ENCODE data around the gene DTNA.
"Not testable (repeated sequence)": the region's sequence is repeated elsewhere in the genome, so short reads cannot be mapped to it uniquely, and the experiment has no call there.

The DTNA gene

GRCh38 chr18:34718610-34719009 is 8.5 kb downstream of the DTNA start:
- Histone ChIP-seq H3K18ac (ENCODE audit: low read depth in 1 of 2, low read length in 2 of 2) (no peak overlapping the region), H2BK15ac (ENCODE audit: low read depth, poor library complexity, severe bottlenecking) (no peak overlapping the region), H3K9ac (ENCODE audit: low read length) (no peak overlapping the region), H3K27ac (ENCODE audit: low read length, poor library complexity, severe bottlenecking) (no peak overlapping the region), H2AK5ac (ENCODE audit: low read length, severe bottlenecking) (no peak overlapping the region), H3K4me1 (ENCODE audit: control insufficient read depth, insufficient read depth, low read depth, low read length) (no peaks in the 10 kb centered on the region), H2BK5ac (ENCODE audit: low read depth, low read length, poor library complexity, severe bottlenecking) (no peak overlapping the region), H4K91ac (ENCODE audit: low read length) (no peak overlapping the region), H2BK120ac (ENCODE audit: low read depth, low read length) (no peak overlapping the region), H3K36me3 (ENCODE audit: control insufficient read depth in 1 of 2, insufficient read depth in 2 of 2, low read depth in 1 of 2, low read length in 2 of 2) (no peaks in the 10 kb centered on the region), H3K27me3 (ENCODE audit: control insufficient read depth in 1 of 2, insufficient read depth in 1 of 2, low read length in 2 of 2) (no peaks in the 10 kb centered on the region), H3K4ac (ENCODE audit: low read depth in 1 of 2, low read length in 2 of 2) (no peak overlapping the region), H4K8ac (ENCODE audit: low read length) (no peak overlapping the region), H3K9me3 (ENCODE audit: control insufficient read depth, low read length) (no peaks in the 10 kb centered on the region), H3K14ac (ENCODE audit: low read length in 2 of 2) (no peak overlapping the region), H3K4me3 (ENCODE audit: insufficient read depth in 1 of 2, low read depth in 1 of 2, low read length in 2 of 2) (no peak overlapping the region), H2AFZ (ENCODE audit: low read depth, low read length) (no peak overlapping the region), H2BK12ac (ENCODE audit: low read length in 2 of 2) (no peak overlapping the region), H3K4me2 (ENCODE audit: low read length, poor library complexity, severe bottlenecking) (no peak overlapping the region), H3K23ac (ENCODE audit: low read length in 2 of 2) (no peak overlapping the region), H3K79me1 (replicated peaks; ENCODE audit: low read length, poor library complexity, severe bottlenecking) (peaks cover 2% of the 10 kb centered on the region)
- no peak for DNase-seq
- WGBS, result no CpG with 5 or more reads among the region's 1 CpG

GRCh38 chr18:34720220-34720619 is 10.1 kb downstream of the DTNA start:
- DNase-seq, result no peak
- H3K27ac ChIP-seq (ENCODE audit: low read length, poor library complexity, severe bottlenecking), result no peak overlapping the region
- H3K36me3 ChIP-seq (ENCODE audit: control insufficient read depth in 1 of 2, insufficient read depth in 2 of 2, low read depth in 1 of 2, low read length in 2 of 2), result peaks cover 0 to 2% of the 10 kb centered on the region in 2 experiments
- no peak overlapping the region for H2BK15ac ChIP-seq (ENCODE audit: low read depth, poor library complexity, severe bottlenecking)
- H2AK5ac ChIP-seq (ENCODE audit: low read length, severe bottlenecking), result no peak overlapping the region
- no peak overlapping the region for H3K4me3 ChIP-seq (ENCODE audit: insufficient read depth in 1 of 2, low read depth in 1 of 2, low read length in 2 of 2)
- no peak overlapping the region for H3K23ac ChIP-seq (ENCODE audit: low read length in 2 of 2)
- peaks cover 5% of the 10 kb centered on the region for H3K9me3 ChIP-seq (ENCODE audit: control insufficient read depth, low read length)
- no peaks in the 10 kb centered on the region for H3K27me3 ChIP-seq (ENCODE audit: control insufficient read depth in 1 of 2, insufficient read depth in 1 of 2, low read length in 2 of 2)
- H2BK12ac ChIP-seq (ENCODE audit: low read length in 2 of 2), result no peak overlapping the region
- H2BK120ac ChIP-seq (ENCODE audit: low read depth, low read length), result no peak overlapping the region
- H4K8ac ChIP-seq (ENCODE audit: low read length), result no peak overlapping the region
- H3K4me2 ChIP-seq (ENCODE audit: low read length, poor library complexity, severe bottlenecking), result no peak overlapping the region
- no peak overlapping the region for H3K4ac ChIP-seq (ENCODE audit: low read depth in 1 of 2, low read length in 2 of 2)
- no peak overlapping the region for H2AFZ ChIP-seq (ENCODE audit: low read depth, low read length)
- WGBS, result 89% methylated on average over 1 of the region's 1 CpG
- H4K91ac ChIP-seq (ENCODE audit: low read length), result no peak overlapping the region
- no peak overlapping the region for H3K9ac ChIP-seq (ENCODE audit: low read length)
- H3K4me1 ChIP-seq (ENCODE audit: control insufficient read depth, insufficient read depth, low read depth, low read length), result no peaks in the 10 kb centered on the region
- H3K18ac ChIP-seq (ENCODE audit: low read depth in 1 of 2, low read length in 2 of 2), result no peak overlapping the region
- H3K79me1 ChIP-seq (replicated peaks; ENCODE audit: low read length, poor library complexity, severe bottlenecking), result peaks cover 2% of the 10 kb centered on the region
- no peak overlapping the region for H3K14ac ChIP-seq (ENCODE audit: low read length in 2 of 2)
- H2BK5ac ChIP-seq (ENCODE audit: low read depth, low read length, poor library complexity, severe bottlenecking), result no peak overlapping the region

GRCh38 chr18:34723143-34723542 is 13.0 kb downstream of the DTNA start:
- no peak for DNase-seq
- no peak overlapping the region for H3K18ac ChIP-seq (ENCODE audit: low read depth in 1 of 2, low read length in 2 of 2)
- H3K4me3 ChIP-seq (ENCODE audit: insufficient read depth in 1 of 2, low read depth in 1 of 2, low read length in 2 of 2), result no peak overlapping the region
- no peaks in the 10 kb centered on the region for H3K27me3 ChIP-seq (ENCODE audit: control insufficient read depth in 1 of 2, insufficient read depth in 1 of 2, low read length in 2 of 2)
- H2BK120ac ChIP-seq (ENCODE audit: low read depth, low read length), result no peak overlapping the region
- H3K27ac ChIP-seq (ENCODE audit: low read length, poor library complexity, severe bottlenecking), result no peak overlapping the region
- no peak overlapping the region for H4K8ac ChIP-seq (ENCODE audit: low read length)
- no peak overlapping the region for H2AFZ ChIP-seq (ENCODE audit: low read depth, low read length)
- no peak overlapping the region for H2AK5ac ChIP-seq (ENCODE audit: low read length, severe bottlenecking)
- no peak overlapping the region for H2BK5ac ChIP-seq (ENCODE audit: low read depth, low read length, poor library complexity, severe bottlenecking)
- H3K4me1 ChIP-seq (ENCODE audit: control insufficient read depth, insufficient read depth, low read depth, low read length), result no peaks in the 10 kb centered on the region
- no peak overlapping the region for H3K9ac ChIP-seq (ENCODE audit: low read length)
- no peak overlapping the region for H2BK12ac ChIP-seq (ENCODE audit: low read length in 2 of 2)
- peaks cover 5% of the 10 kb centered on the region for H3K9me3 ChIP-seq (ENCODE audit: control insufficient read depth, low read length)
- no peak overlapping the region for H3K4ac ChIP-seq (ENCODE audit: low read depth in 1 of 2, low read length in 2 of 2)
- H4K91ac ChIP-seq (ENCODE audit: low read length), result no peak overlapping the region
- no peak overlapping the region for H3K23ac ChIP-seq (ENCODE audit: low read length in 2 of 2)
- no peak overlapping the region for H3K4me2 ChIP-seq (ENCODE audit: low read length, poor library complexity, severe bottlenecking)
- peaks cover 0 to 2% of the 10 kb centered on the region in 2 experiments for H3K36me3 ChIP-seq (ENCODE audit: control insufficient read depth in 1 of 2, insufficient read depth in 2 of 2, low read depth in 1 of 2, low read length in 2 of 2)
- 40% methylated on average over 1 of the region's 3 CpGs for WGBS
- peaks cover 2% of the 10 kb centered on the region for H3K79me1 ChIP-seq (replicated peaks; ENCODE audit: low read length, poor library complexity, severe bottlenecking)
- H2BK15ac ChIP-seq (ENCODE audit: low read depth, poor library complexity, severe bottlenecking), result no peak overlapping the region
- H3K14ac ChIP-seq (ENCODE audit: low read length in 2 of 2), result no peak overlapping the region

GRCh38 chr18:34725737-34726136 is 15.6 kb downstream of the DTNA start:
- H3K27ac ChIP-seq (ENCODE audit: low read length, poor library complexity, severe bottlenecking); H2BK120ac ChIP-seq (ENCODE audit: low read depth, low read length); H3K27me3 ChIP-seq (ENCODE audit: control insufficient read depth in 1 of 2, insufficient read depth in 1 of 2, low read length in 2 of 2); H3K18ac ChIP-seq (ENCODE audit: low read depth in 1 of 2, low read length in 2 of 2); DNase-seq; H2AK5ac ChIP-seq (ENCODE audit: low read length, severe bottlenecking); H3K14ac ChIP-seq (ENCODE audit: low read length in 2 of 2); H3K4me2 ChIP-seq (ENCODE audit: low read length, poor library complexity, severe bottlenecking); H3K79me1 ChIP-seq (replicated peaks; ENCODE audit: low read length, poor library complexity, severe bottlenecking); H2AFZ ChIP-seq (ENCODE audit: low read depth, low read length); H3K36me3 ChIP-seq (ENCODE audit: control insufficient read depth in 1 of 2, insufficient read depth in 2 of 2, low read depth in 1 of 2, low read length in 2 of 2); H2BK15ac ChIP-seq (ENCODE audit: low read depth, poor library complexity, severe bottlenecking); H3K4me1 ChIP-seq (ENCODE audit: control insufficient read depth, insufficient read depth, low read depth, low read length); H3K9me3 ChIP-seq (ENCODE audit: control insufficient read depth, low read length); H2BK5ac ChIP-seq (ENCODE audit: low read depth, low read length, poor library complexity, severe bottlenecking); H4K91ac ChIP-seq (ENCODE audit: low read length); H3K23ac ChIP-seq (ENCODE audit: low read length in 2 of 2); H3K4me3 ChIP-seq (ENCODE audit: insufficient read depth in 1 of 2, low read depth in 1 of 2, low read length in 2 of 2); H4K8ac ChIP-seq (ENCODE audit: low read length); H3K9ac ChIP-seq (ENCODE audit: low read length); H2BK12ac ChIP-seq (ENCODE audit: low read length in 2 of 2); H3K4ac ChIP-seq (ENCODE audit: low read depth in 1 of 2, low read length in 2 of 2): not testable (repeated sequence)
- WGBS, result 95% methylated on average over 4 of the region's 6 CpGs
